Measurements from ENCODE around the gene TSACC. TPM values are rescaled to one million over a fixed set of nuclear protein-coding genes. Genes with fewer than 3 reads are reported as not detected.

TSACC gene
- total RNA-seq, 1 experiment from 2014 or later = 3.6 TPM

GRCh38 chr1:156387870-156388173 is 49.5 kb downstream of the TSACC start:
- Histone ChIP-seq H3K4me3 (ENCODE audit: low read depth in 2 of 2, low read length in 2 of 2) (no peak overlapping the region), H3K9me3 (ENCODE audit: control insufficient read depth, insufficient read depth, low read depth, low read length) (no peaks in the 10 kb centered on the region), H3K36me3 (ENCODE audit: control insufficient read depth, insufficient read depth, low read length) (no peaks in the 10 kb centered on the region), H3K4me1 (ENCODE audit: control insufficient read depth, insufficient read depth, low read length) (no peaks in the 10 kb centered on the region), H3K27me3 (ENCODE audit: control insufficient read depth, insufficient read depth, low read length) (no peaks in the 10 kb centered on the region), H3K27ac (ENCODE audit: low read length) (no peak overlapping the region)
- ChIA-PET POLR2A (no interaction called here), CTCF (no interaction called here)
- intact Hi-C loops (cut with micrococcal nuclease; ENCODE audit: unreplicated experiment) = no loop called here
- ATAC-seq (no peak), DNase-seq (ENCODE audit: low read depth, low spot score) (no peak)
- in situ Hi-C loops (cut with HindIII; ENCODE audit: low pct_unique_long_range_greater_than_20kb, low sequenced_read_pairs) = no loop called here
- TF ChIP-seq CTCF (IDR thresholded peaks at IDR 0.05) (no peak), REST (IDR thresholded peaks at IDR 0.05; ENCODE audit: insufficient read depth in 1 of 2, low read depth in 2 of 2, low read length in 1 of 2) (no peak), TCF7L2 (IDR thresholded peaks at IDR 0.05; ENCODE audit: low read depth, low read length) (no peak), SIN3A (IDR thresholded peaks at IDR 0.05; ENCODE audit: borderline replicate concordance, insufficient read depth, low read depth, low read length) (no peak), POLR2AphosphoS5 (IDR thresholded peaks at IDR 0.05; ENCODE audit: low read depth, low read length) (no peak)
- no TSS peak for BruUV-seq (replicated peaks)

GRCh38 chr1:156388174-156389137 is 50.1 kb downstream of the TSACC start:
- BruUV-seq (replicated peaks) = no TSS peak
- no peak for TF ChIP-seq SIN3A (IDR thresholded peaks at IDR 0.05; ENCODE audit: borderline replicate concordance, insufficient read depth, low read depth, low read length)
- TF ChIP-seq REST (IDR thresholded peaks at IDR 0.05; ENCODE audit: insufficient read depth in 1 of 2, low read depth in 2 of 2, low read length in 1 of 2) = no peak
- no peak for TF ChIP-seq POLR2AphosphoS5 (IDR thresholded peaks at IDR 0.05; ENCODE audit: low read depth, low read length)
- DNase-seq (ENCODE audit: low read depth, low spot score) (no peak), ATAC-seq (no peak)
- H3K27me3 ChIP-seq (ENCODE audit: control insufficient read depth, insufficient read depth, low read length) = no peaks in the 10 kb centered on the region
- no peaks in the 10 kb centered on the region for H3K36me3 ChIP-seq (ENCODE audit: control insufficient read depth, insufficient read depth, low read length)
- H3K9me3 ChIP-seq (ENCODE audit: control insufficient read depth, insufficient read depth, low read depth, low read length) = no peaks in the 10 kb centered on the region
- ChIA-PET POLR2A (no interaction called here), CTCF (interaction anchor here (2.0 kb wide), 1 partner anchor 57 kb away, joined by 5 read pairs; no protein-coding TSS in a partner anchor)
- H3K4me1 ChIP-seq (ENCODE audit: control insufficient read depth, insufficient read depth, low read length) = no peaks in the 10 kb centered on the region
- H3K4me3 ChIP-seq (ENCODE audit: low read depth in 2 of 2, low read length in 2 of 2) = no peak overlapping the region
- intact Hi-C loops (cut with micrococcal nuclease; ENCODE audit: unreplicated experiment) (no loop called here), in situ Hi-C loops (cut with HindIII; ENCODE audit: low pct_unique_long_range_greater_than_20kb, low sequenced_read_pairs) (no loop called here)
- no peak overlapping the region for H3K27ac ChIP-seq (ENCODE audit: low read length)

Measured in Panc1 (cell line).